ENCODE measurements around the gene SEPHS1.

The SEPHS1 gene

GRCh38 chr10:13340626-13341376 is 7.3 kb downstream of the SEPHS1 start:
- no peak for TF ChIP-seq CTCF (IDR thresholded peaks at IDR 0.05)

DNA sequence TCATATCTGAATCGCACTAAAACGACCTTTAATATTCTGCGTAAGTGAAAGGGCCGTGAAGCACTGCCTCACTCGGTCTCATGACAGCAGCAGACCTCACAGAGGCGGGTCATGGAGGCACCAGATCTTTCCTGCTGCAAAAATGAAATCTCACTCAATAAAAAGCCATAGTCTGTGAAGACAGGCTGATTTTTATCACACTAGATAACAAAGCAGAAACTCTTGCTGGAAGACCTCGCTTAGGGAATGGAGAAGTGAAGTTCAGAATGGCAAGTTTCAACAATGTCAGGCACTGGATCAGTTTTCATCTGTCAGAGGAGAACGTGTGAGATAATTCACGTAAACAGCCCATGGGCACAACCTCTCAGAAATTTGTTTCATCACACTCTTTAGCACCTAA is 8.0 kb downstream of the SEPHS1 start:
- no peak for TF ChIP-seq CTCF (IDR thresholded peaks at IDR 0.05)

DNA sequence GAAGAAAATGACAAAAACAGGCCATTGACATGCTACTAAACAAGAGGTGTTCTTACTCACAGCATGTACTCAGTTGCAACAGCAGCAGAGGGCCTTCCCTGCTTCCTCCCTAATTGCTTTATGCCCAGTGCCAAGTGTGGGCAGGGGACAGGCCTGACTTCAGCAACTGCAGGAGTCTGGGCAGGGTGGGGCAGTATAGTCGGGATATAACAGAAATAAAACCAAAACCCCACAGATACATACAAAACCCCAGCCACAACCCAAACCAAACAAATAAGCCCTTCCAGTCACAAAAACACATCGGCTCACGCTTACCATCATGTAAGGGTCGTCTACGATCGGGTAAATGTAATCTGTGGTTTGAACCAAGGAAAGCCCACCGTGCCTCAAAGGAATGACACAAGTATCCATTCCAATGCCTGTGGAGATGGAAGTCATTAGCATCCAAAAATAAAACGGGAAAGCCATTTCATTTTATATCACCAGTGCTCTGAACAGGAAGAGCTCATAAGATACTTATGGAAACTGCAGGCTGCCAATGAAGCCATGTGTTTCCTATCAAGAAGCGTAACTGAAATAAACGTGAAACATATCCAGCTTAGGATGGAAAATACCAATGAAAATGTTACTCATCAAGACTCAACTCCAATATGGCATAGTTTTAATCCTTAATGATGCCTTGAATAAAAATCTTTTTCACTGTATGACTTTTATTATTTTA is 9.5 kb downstream of the SEPHS1 start:
- TF ChIP-seq CTCF (IDR thresholded peaks at IDR 0.05), result no peak

GRCh38 chr10:13337827-13338196 is 10.3 kb downstream of the SEPHS1 start:
- TF ChIP-seq CTCF (IDR thresholded peaks at IDR 0.05), result no peak

- no peak for TF ChIP-seq CTCF (IDR thresholded peaks at IDR 0.05)
Measured at GRCh38 chr10:13337128-13337826, 10.8 kb downstream of the SEPHS1 start.

DNA sequence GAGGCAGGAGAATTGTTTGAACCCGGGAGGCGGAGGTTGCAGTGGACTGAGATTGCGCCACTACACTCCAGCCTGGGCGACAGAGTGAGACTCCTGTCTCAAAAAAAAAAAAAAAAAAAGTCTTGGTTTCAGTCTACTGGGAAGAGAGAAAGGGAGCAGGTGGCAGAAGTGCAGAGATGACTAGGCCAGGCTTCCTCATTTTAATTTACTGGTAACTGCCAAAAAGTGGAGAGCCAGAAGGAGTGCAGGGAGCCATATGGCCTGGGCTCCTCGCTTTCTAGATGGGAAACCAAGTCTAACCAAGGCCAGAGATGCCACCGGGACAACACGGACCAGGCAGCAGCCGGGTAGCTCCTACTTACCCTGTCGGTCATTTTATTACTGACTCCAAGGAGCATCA is 12.2 kb downstream of the SEPHS1 start:
- no peak for TF ChIP-seq CTCF (IDR thresholded peaks at IDR 0.05)

- no peak for TF ChIP-seq CTCF (IDR thresholded peaks at IDR 0.05)
Measured at GRCh38 chr10:13334556-13334955, 13.5 kb downstream of the SEPHS1 start.

Data from LNCAP (cell line).